Transverse colon (tissue), 4 donors: ENCODE results near the gene FAM111A.

Source experiments
- CTCF ChIP-seq, 5 experiments: fragments of 200-600 bp in 3 of 5; fragments of 450-650 bp in 2 of 5; sonication (generic) in 3 of 5; IDR thresholded peaks; 1 replicate in 2 of 5; 2 replicates in 3 of 5; pipeline ENCODE4 v1.5.1; 2016 to 2017; ENCODE audit warnings: antibody characterized with exemption in 5 of 5, inconsistent platforms in 3 of 5, mild to moderate bottlenecking in 2 of 5, moderate library complexity in 1 of 5
- POLR2A ChIP-seq: fragments of 450-650 bp; IDR thresholded peaks from one replicate; pipeline ENCODE4 v1.6.1; 2016; ENCODE audit warnings: antibody characterized with exemption, mild to moderate bottlenecking, moderate library complexity
- POLR2AphosphoS5 ChIP-seq, 3 donors: sonication (generic); formaldehyde crosslinking; IDR thresholded peaks; one replicate each; pipeline ENCODE4 v1.6.1; 2016; ENCODE audit warnings: antibody characterized with exemption in 3 of 3

GRCh38 chr11:59114344-59114743 is 28.3 kb upstream of the FAM111A start:
- no peak for TF ChIP-seq POLR2A
- no peak for TF ChIP-seq CTCF (IDR thresholded peaks at IDR 0.05)
- no peak for TF ChIP-seq POLR2AphosphoS5 (IDR thresholded peaks at IDR 0.05)
